Mesendoderm (in vitro differentiated cells): ENCODE data around the gene ARHGAP22.

Experiments used
- DNase-seq: peaks from one replicate; pipeline ENCODE4 v3.0.0; 2013
- H2AK5ac ChIP-seq: 2 replicates; pipeline ENCODE4 v1.6.1; 2013; ENCODE audit warnings: low read length, inconsistent platforms
- H2BK120ac ChIP-seq: 2 replicates; pipeline ENCODE4 v1.6.1; 2013; ENCODE audit warnings: low read depth, mild to moderate bottlenecking, low read length, moderate library complexity, mixed read lengths
- H2BK15ac ChIP-seq: replicated peaks from 2 replicates; pipeline ENCODE4 v1.6.1; 2013; ENCODE audit warnings: low read depth, mild to moderate bottlenecking, moderate library complexity
- H2BK5ac ChIP-seq: 2 replicates; pipeline ENCODE4 v1.6.1; 2013; ENCODE audit warnings: low read length, inconsistent platforms
- H3K18ac ChIP-seq: 2 replicates; pipeline ENCODE4 v1.6.1; 2013; ENCODE audit warnings: mild to moderate bottlenecking, low read length, mixed read lengths
- H3K23ac ChIP-seq: one replicate; pipeline ENCODE4 v1.6.1; 2013; ENCODE audit warnings: low read length
- H3K27ac ChIP-seq: 2 replicates; pipeline ENCODE4 v1.5.1; 2013; ENCODE audit warnings: low read depth, mild to moderate bottlenecking, inconsistent platforms, low read length, moderate library complexity
- H3K27me3 ChIP-seq: 2 replicates; pipeline ENCODE4 v1.6.1; 2013; ENCODE audit warnings: low read length, control low read depth, mild to moderate bottlenecking, inconsistent platforms; ENCODE audit not compliant: insufficient read depth, poor library complexity
- H3K36me3 ChIP-seq: 2 replicates; pipeline ENCODE4 v1.6.1; 2013; ENCODE audit warnings: low read length, inconsistent platforms; ENCODE audit not compliant: control insufficient read depth, insufficient read depth
- H3K4ac ChIP-seq: one replicate; pipeline ENCODE4 v1.6.1; 2013; ENCODE audit warnings: low read depth, mild to moderate bottlenecking, low read length, moderate library complexity
- H3K4me1 ChIP-seq: 2 replicates; pipeline ENCODE4 v1.6.1; 2013; ENCODE audit warnings: low read depth, low read length, inconsistent platforms; ENCODE audit not compliant: control insufficient read depth
- H3K4me2 ChIP-seq: 2 replicates; pipeline ENCODE4 v1.6.1; 2013; ENCODE audit warnings: low read length
- H3K4me3 ChIP-seq: 2 replicates; pipeline ENCODE4 v1.5.1; 2013; ENCODE audit warnings: mild to moderate bottlenecking, low read length
- H3K56ac ChIP-seq: one replicate; pipeline ENCODE4 v1.6.1; 2013; ENCODE audit warnings: low read length
- H3K79me1 ChIP-seq: 2 replicates; pipeline ENCODE4 v1.6.1; 2013; ENCODE audit warnings: low read length, inconsistent platforms
- H3K79me2 ChIP-seq: 2 replicates; pipeline ENCODE4 v1.6.1; 2013; ENCODE audit warnings: mild to moderate bottlenecking, low read length; ENCODE audit not compliant: control insufficient read depth, insufficient read depth
- H3K9ac ChIP-seq: 2 replicates; pipeline ENCODE4 v1.6.1; 2013; ENCODE audit warnings: low read length, inconsistent platforms
- H4K5ac ChIP-seq: one replicate; pipeline ENCODE4 v1.6.1; 2013; ENCODE audit warnings: low read length
- H4K8ac ChIP-seq: one replicate; pipeline ENCODE4 v1.6.1; 2013; ENCODE audit warnings: low read depth, mild to moderate bottlenecking, control low read depth, low read length, moderate library complexity
- WGBS: extraction: QIAGEN DNeasy Blood & Tissue Kit; methylation state at CpG from one replicate; pipeline ENCODE4 v1.1.7; 2013; ENCODE audit warnings: low lambda C conversion rate, missing lambda C conversion rate; ENCODE audit not compliant: insufficient coverage; ENCODE audit errors: extremely low coverage; 5-methylcytosine and 5-hydroxymethylcytosine counted together

ARHGAP22 gene

GRCh38 chr10:48493083-48493871 lies 111.6 kb downstream of the ARHGAP22 start:
- Histone ChIP-seq H3K4ac (no peak overlapping the region), H3K36me3 (no peaks in the 10 kb centered on the region), H3K4me1 (no peaks in the 10 kb centered on the region), H3K79me1 (no peaks in the 10 kb centered on the region), H4K8ac (no peak overlapping the region), H3K18ac (no peak overlapping the region), H3K27me3 (no peaks in the 10 kb centered on the region), H3K23ac (no peak overlapping the region), H2BK5ac (no peak overlapping the region), H3K9ac (no peak overlapping the region), H3K4me2 (no peak overlapping the region), H3K4me3 (no peak overlapping the region), H3K79me2 (no peaks in the 10 kb centered on the region), H2BK120ac (no peak overlapping the region), H2AK5ac (no peak overlapping the region), H4K5ac (no peak overlapping the region), H3K56ac (no peak overlapping the region), H2BK15ac (no peak overlapping the region), H3K27ac (no peak overlapping the region)
- no peak for DNase-seq
- no CpG with 5 or more reads among the region's 16 CpGs for WGBS

GRCh38 chr10:48492201-48492600 lies 112.7 kb downstream of the ARHGAP22 start:
- Histone ChIP-seq H4K5ac (no peak overlapping the region), H3K18ac (no peak overlapping the region), H2BK15ac (no peak overlapping the region), H3K4me3 (no peak overlapping the region), H2AK5ac (no peak overlapping the region), H3K27me3 (no peaks in the 10 kb centered on the region), H2BK120ac (no peak overlapping the region), H3K4me2 (no peak overlapping the region), H2BK5ac (no peak overlapping the region), H3K27ac (no peak overlapping the region), H4K8ac (no peak overlapping the region), H3K79me2 (no peaks in the 10 kb centered on the region), H3K4ac (no peak overlapping the region), H3K23ac (no peak overlapping the region), H3K79me1 (no peaks in the 10 kb centered on the region), H3K56ac (no peak overlapping the region), H3K9ac (no peak overlapping the region), H3K4me1 (no peaks in the 10 kb centered on the region), H3K36me3 (no peaks in the 10 kb centered on the region)
- no peak for DNase-seq
- no CpG with 5 or more reads among the region's 2 CpGs for WGBS

- H3K9ac ChIP-seq, result no peak overlapping the region
- no peak overlapping the region for H3K23ac ChIP-seq
- H3K79me2 ChIP-seq, result no peaks in the 10 kb centered on the region
- WGBS, result no CpG with 5 or more reads among the region's 13 CpGs
- no peak overlapping the region for H3K56ac ChIP-seq
- H3K27ac ChIP-seq, result no peak overlapping the region
- H2AK5ac ChIP-seq, result no peak overlapping the region
- no peak overlapping the region for H3K4me2 ChIP-seq
- DNase-seq, result no peak
- H3K27me3 ChIP-seq, result no peaks in the 10 kb centered on the region
- H3K79me1 ChIP-seq, result no peaks in the 10 kb centered on the region
- no peak overlapping the region for H2BK120ac ChIP-seq
- H3K4me1 ChIP-seq, result no peaks in the 10 kb centered on the region
- H3K18ac ChIP-seq, result no peak overlapping the region
- no peak overlapping the region for H4K8ac ChIP-seq
- H2BK15ac ChIP-seq, result no peak overlapping the region
- H2BK5ac ChIP-seq, result no peak overlapping the region
- no peaks in the 10 kb centered on the region for H3K36me3 ChIP-seq
- H3K4ac ChIP-seq, result no peak overlapping the region
- H3K4me3 ChIP-seq, result no peak overlapping the region
- no peak overlapping the region for H4K5ac ChIP-seq
These were observed 113.3 kb downstream of the ARHGAP22 start for GRCh38 chr10:48491392-48492139.

- H3K23ac ChIP-seq, result no peak overlapping the region
- no peak overlapping the region for H3K18ac ChIP-seq
- H3K9ac ChIP-seq, result no peak overlapping the region
- H3K36me3 ChIP-seq, result no peaks in the 10 kb centered on the region
- WGBS, result no CpG with 5 or more reads among the region's 6 CpGs
- H2BK15ac ChIP-seq, result no peak overlapping the region
- H2BK120ac ChIP-seq, result no peak overlapping the region
- no peak overlapping the region for H4K5ac ChIP-seq
- H3K4me3 ChIP-seq, result no peak overlapping the region
- no peak overlapping the region for H4K8ac ChIP-seq
- no peak for DNase-seq
- no peak overlapping the region for H3K4me2 ChIP-seq
- H3K27me3 ChIP-seq, result no peaks in the 10 kb centered on the region
- no peak overlapping the region for H3K56ac ChIP-seq
- H3K79me1 ChIP-seq, result no peaks in the 10 kb centered on the region
- H3K27ac ChIP-seq, result no peak overlapping the region
- H3K4me1 ChIP-seq, result no peaks in the 10 kb centered on the region
- no peak overlapping the region for H3K4ac ChIP-seq
- H3K79me2 ChIP-seq, result no peaks in the 10 kb centered on the region
- no peak overlapping the region for H2AK5ac ChIP-seq
- H2BK5ac ChIP-seq, result no peak overlapping the region
These were observed 113.9 kb downstream of the ARHGAP22 start for GRCh38 chr10:48490946-48491345.

GRCh38 chr10:48490571-48490940 lies 114.3 kb downstream of the ARHGAP22 start:
- Histone ChIP-seq H4K5ac (no peak overlapping the region), H3K36me3 (no peaks in the 10 kb centered on the region), H3K79me1 (no peaks in the 10 kb centered on the region), H3K79me2 (no peaks in the 10 kb centered on the region), H3K27ac (no peak overlapping the region), H3K27me3 (no peaks in the 10 kb centered on the region), H3K18ac (no peak overlapping the region), H2AK5ac (no peak overlapping the region), H2BK5ac (no peak overlapping the region), H3K4me2 (no peak overlapping the region), H3K4me3 (no peak overlapping the region), H3K4me1 (no peaks in the 10 kb centered on the region), H3K4ac (no peak overlapping the region), H3K56ac (no peak overlapping the region), H3K23ac (no peak overlapping the region), H2BK15ac (no peak overlapping the region), H3K9ac (no peak overlapping the region), H4K8ac (no peak overlapping the region), H2BK120ac (no peak overlapping the region)
- no CpG with 5 or more reads among the region's 7 CpGs for WGBS
- DNase-seq, result no peak
